A549 (cell line): ENCODE data around the gene PRDM11. TPM values are rescaled to one million over a fixed set of nuclear protein-coding genes. Genes with fewer than 3 reads are reported as not detected.

Experiments used
- ATAC-seq, 2 experiments: fragments of 200-7000 bp in 1 of 2; fragments of >200 bp in 1 of 2; cut with Nextera tagmentation in 1 of 2; cut with Tn5 transposase in 1 of 2; 3 replicates each; pipeline versions ENCODE4 v1.8.0 to v1.9.1; 2018 to 2020; ENCODE audit warnings: mild to moderate bottlenecking in 1 of 2, moderate library complexity in 1 of 2
- CTCF ChIA-PET: fragments of 300-600 bp; sonication (Branson Sonifier 250); formaldehyde crosslinking; extraction: SDS; loops from one replicate; lab custom pipeline; 2021; ENCODE audit warnings: antibody characterized with exemption, inconsistent platforms; lab: Yijun Ruan, JAX
- POLR2A ChIA-PET: fragments of 350-600 bp; formaldehyde crosslinking; extraction: SDS; loops from one replicate; lab custom pipeline; 2021; ENCODE audit warnings: antibody characterized with exemption, inconsistent platforms; lab: Yijun Ruan, JAX
- DNase-seq, 2 experiments: peaks; one replicate each; pipeline versions ENCODE4 v3.0.0 to v3.0.0-alpha.2; 2011 to 2016; ENCODE audit warnings: low read depth in 1 of 2, low spot score in 1 of 2
- FAIRE-seq: peaks from 2 replicates; lab custom pipeline; 2011; peaks lifted over from hg19 to GRCh38; lab: Jason Lieb, UNC
- H3K27ac ChIP-seq, 2 experiments: fragments of >200 bp; sonication (Bioruptor Twin); formaldehyde crosslinking; 3 replicates each; pipeline ENCODE4 v1.5.1; 2016 to 2017
- H3K4me1 ChIP-seq: fragments of >200 bp; sonication (Bioruptor Twin); formaldehyde crosslinking; 3 replicates; pipeline ENCODE4 v1.6.1; 2016
- H3K4me2 ChIP-seq: fragments of >200 bp; sonication (Bioruptor Twin); formaldehyde crosslinking; 3 replicates; pipeline ENCODE4 v1.6.1; 2016
- H3K4me3 ChIP-seq: fragments of >200 bp; sonication (Bioruptor Twin); formaldehyde crosslinking; 3 replicates; pipeline ENCODE4 v1.5.1; 2016
- H3K9me3 ChIP-seq: fragments of >200 bp; sonication (Bioruptor Twin); formaldehyde crosslinking; 3 replicates; pipeline ENCODE4 v1.6.1; 2016
- CBX8 ChIP-seq: fragments of 200-600 bp; sonication (generic); IDR thresholded peaks from 2 replicates; pipeline ENCODE4 v1.6.1; 2016
- CEBPB ChIP-seq, 2 experiments: fragments of >200 bp in 1 of 2; sonication (Bioruptor Twin) in 1 of 2; formaldehyde crosslinking in 1 of 2; IDR thresholded peaks; 2 replicates each; pipeline ENCODE4 v1.6.1; 2012 to 2016
- CHD2 ChIP-seq: fragments of 150-350 bp; IDR thresholded peaks from 2 replicates; pipeline ENCODE4 v1.6.1; 2014; ENCODE audit warnings: low read length; ENCODE audit not compliant: partially characterized antibody
- CHD4 ChIP-seq: fragments of 200-600 bp; sonication (generic); IDR thresholded peaks from 2 replicates; pipeline ENCODE4 v1.6.1; 2016; ENCODE audit warnings: antibody characterized with exemption, mild to moderate bottlenecking, borderline replicate concordance
- FOSL2 ChIP-seq, 2 experiments: fragments of 450-650 bp in 1 of 2; fragments of >200 bp in 1 of 2; sonication (Bioruptor Twin) in 1 of 2; formaldehyde crosslinking; IDR thresholded peaks; 2 replicates each; pipeline versions ENCODE4 v1.5.0 to v1.6.1; 2016 to 2020; ENCODE audit warnings: mild to moderate bottlenecking in 1 of 2, moderate library complexity in 1 of 2
- HMGXB4 ChIP-seq: fragments of 250-450 bp; sonication (Bioruptor Pico); IDR thresholded peaks from 2 replicates; pipeline ENCODE4 v1.5.0; 2021; ENCODE audit warnings: mild to moderate bottlenecking, moderate library complexity, borderline replicate concordance
- JUNB ChIP-seq: fragments of >200 bp; sonication (Bioruptor Twin); formaldehyde crosslinking; IDR thresholded peaks from 2 replicates; pipeline ENCODE4 v1.6.1; 2016
- MAFK ChIP-seq: fragments of 450-650 bp; IDR thresholded peaks from 2 replicates; pipeline ENCODE4 v1.6.1; 2014; ENCODE audit not compliant: partially characterized antibody
- NR3C1 ChIP-seq: fragments of >200 bp; sonication (Bioruptor Twin); formaldehyde crosslinking; IDR thresholded peaks from 3 replicates; pipeline ENCODE4 v1.6.1; 2017
- PHF8 ChIP-seq: fragments of 200-600 bp; sonication (generic); IDR thresholded peaks from 2 replicates; pipeline ENCODE4 v1.6.1; 2016; ENCODE audit warnings: low read depth, mild to moderate bottlenecking, antibody characterized with exemption, moderate library complexity, borderline replicate concordance
- POLR2AphosphoS2 ChIP-seq: conservative IDR thresholded peaks from 2 replicates; pipeline ENCODE4 v1.6.1; 2012; ENCODE audit warnings: low read length, improper control_type of control experiment, inconsistent platforms
- RAD21 ChIP-seq, 2 experiments: fragments of >200 bp in 1 of 2; sonication (Bioruptor Twin) in 1 of 2; formaldehyde crosslinking in 1 of 2; IDR thresholded peaks in 1 of 2; conservative IDR thresholded peaks in 1 of 2; 2 replicates in 1 of 2; 3 replicates in 1 of 2; pipeline ENCODE4 v1.6.1; 2012 to 2018; ENCODE audit warnings: inconsistent platforms in 1 of 2
- RNF2 ChIP-seq: fragments of 200-600 bp; sonication (generic); IDR thresholded peaks from 2 replicates; pipeline ENCODE4 v1.6.1; 2016; ENCODE audit warnings: low read depth, mild to moderate bottlenecking, antibody characterized with exemption, moderate library complexity, borderline replicate concordance
- SREBF2 ChIP-seq: fragments of 450-650 bp; IDR thresholded peaks from 2 replicates; pipeline ENCODE4 v1.6.1; 2014; ENCODE audit warnings: mild to moderate bottlenecking, moderate library complexity
- ZFP36 ChIP-seq: fragments of 450-650 bp; IDR thresholded peaks from 2 replicates; pipeline ENCODE4 v1.6.1; 2014; ENCODE audit warnings: borderline replicate concordance; ENCODE audit not compliant: partially characterized antibody
- WGBS: methylation state at CpG from one replicate; pipeline ENCODE4 v1.1.6; 2017; ENCODE audit errors: missing lambda C conversion rate; 5-methylcytosine and 5-hydroxymethylcytosine counted together
- polyA plus RNA-seq, 4 experiments: library from polyadenylated mRNA; depleted of rRNA in 3 of 4; stranded (reverse); fragments of >200 nt; fragmentation: RNase III in 1 of 4; extraction: RNeasy Plus Mini Kit Qiagen cat#74134 plus additional on column Dnase treatment in 1 of 4; gene quantifications; 2 replicates in 3 of 4; 3 replicates in 1 of 4; pipeline ENCODE4 v1.2.3, GENCODE V29; 2011 to 2017
- TF ChIP-seq, protein P1 (sequence below): fragments of >200 bp; sonication (Bioruptor Twin); formaldehyde crosslinking; IDR thresholded peaks from 2 replicates; pipeline ENCODE4 v1.6.1; 2016
- TF ChIP-seq, protein P2 (sequence below): fragments of >200 bp; sonication (Bioruptor Twin); formaldehyde crosslinking; IDR thresholded peaks from 3 replicates; pipeline ENCODE4 v1.6.1; 2016

The PRDM11 gene
- polyA plus RNA-seq, 2 of the 4 experiments (the other 2 are of a cell fraction): 4.3 to 5.3 TPM

DNA sequence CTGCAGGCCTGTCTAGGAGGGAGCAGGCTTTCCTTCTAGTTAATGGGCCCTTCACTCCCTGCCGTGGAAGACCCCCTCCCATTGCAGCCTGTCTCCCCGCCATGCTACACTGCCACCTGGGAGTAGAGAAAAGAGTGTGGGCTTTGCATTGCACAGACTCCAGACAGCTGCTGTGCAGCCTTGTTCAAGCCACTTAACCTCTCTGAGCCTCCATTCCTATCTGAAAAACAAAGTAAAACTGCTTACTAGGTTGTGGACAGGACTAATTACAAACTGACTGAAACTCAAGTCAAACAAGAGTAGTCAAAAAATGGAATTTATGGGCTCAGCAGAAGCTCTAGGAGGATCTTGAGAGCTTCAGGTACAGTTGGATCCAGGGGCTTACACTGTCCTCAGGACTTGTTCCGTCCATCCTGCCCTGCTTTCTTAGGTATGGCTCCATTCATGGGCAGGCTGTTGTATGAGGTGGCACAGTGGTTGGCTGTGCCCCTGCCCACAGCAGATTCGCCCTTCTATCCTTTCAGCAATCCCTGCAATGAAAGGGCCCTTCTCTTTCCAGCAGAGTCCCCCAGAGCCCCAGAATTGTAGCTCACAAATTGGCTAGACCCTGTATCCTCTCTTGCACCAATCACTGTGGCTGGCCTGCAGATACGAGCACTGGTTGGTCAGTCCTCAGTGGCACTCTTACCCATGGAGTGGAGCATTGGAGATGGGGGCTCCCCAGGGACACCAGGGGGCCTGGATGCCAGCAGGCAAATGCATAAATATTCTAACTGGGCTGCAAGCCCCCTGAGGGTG is 19.6 kb downstream of the PRDM11 start:
- Histone ChIP-seq H3K4me2 (no peak overlapping the region), H3K4me3 (no peak overlapping the region), H3K27ac (no peak overlapping the region), H3K9me3 (no peaks in the 10 kb centered on the region)
- WGBS: 72% methylated on average over 5 of the region's 5 CpGs
- DNase-seq (no peak), ATAC-seq (no peak)
- CTCF ChIA-PET: interaction anchor here (0.8 to 0.9 kb wide), 2 partner anchors 68 to 159 kb away, joined by 3 read pairs; no protein-coding TSS in a partner anchor
- TF ChIP-seq SREBF2 (no peak), ZFP36 (peak; percentile 26)
- TF ChIP-seq, all 56 proteins: peak for 1
- FAIRE-seq: no peak
- POLR2A ChIA-PET: interaction anchor here (1.2 kb wide), 1 partner anchor 19 kb away, joined by 3 read pairs; no protein-coding TSS in a partner anchor
- no peaks in the 10 kb centered on the region for H3K4me1 ChIP-seq

GRCh38 chr11:45166604-45166897 is 20.1 kb downstream of the PRDM11 start:
- no peak for ATAC-seq
- WGBS: 50% methylated on average over 4 of the region's 4 CpGs
- Histone ChIP-seq H3K4me3 (no peak overlapping the region), H3K9me3 (no peaks in the 10 kb centered on the region), H3K27ac (no peak overlapping the region), H3K4me2 (no peak overlapping the region), H3K4me1 (no peaks in the 10 kb centered on the region)
- DNase-seq: no peak
- TF ChIP-seq POLR2AphosphoS2: no peak
- TF ChIP-seq FOSL2 (IDR thresholded peaks at IDR 0.05): no peak
- TF ChIP-seq FOSL2 (CRISPR knock-in tag; IDR thresholded peaks at IDR 0.05): no peak
- no peak for TF ChIP-seq PHF8
- no peak for TF ChIP-seq CHD4
- no peak for TF ChIP-seq CBX8
- TF ChIP-seq CHD2: no peak
- no peak for TF ChIP-seq MAFK
- TF ChIP-seq, protein P1, sequence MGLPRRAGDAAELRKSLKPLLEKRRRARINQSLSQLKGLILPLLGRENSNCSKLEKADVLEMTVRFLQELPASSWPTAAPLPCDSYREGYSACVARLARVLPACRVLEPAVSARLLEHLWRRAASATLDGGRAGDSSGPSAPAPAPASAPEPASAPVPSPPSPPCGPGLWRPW: no peak
- TF ChIP-seq JUNB: no peak
- ChIA-PET CTCF (interaction anchor here (0.9 kb wide), 1 partner anchor 159 kb away, joined by 3 read pairs; no protein-coding TSS in a partner anchor), POLR2A (interaction anchor here (1.2 kb wide), 1 partner anchor 20 kb away, joined by 3 read pairs; no protein-coding TSS in a partner anchor)
- no peak for FAIRE-seq

GRCh38 chr11:45167283-45167682 is 20.8 kb downstream of the PRDM11 start:
- FAIRE-seq: no peak
- Histone ChIP-seq H3K4me1 (no peaks in the 10 kb centered on the region), H3K27ac (no peak overlapping the region), H3K4me3 (no peak overlapping the region), H3K4me2 (no peak overlapping the region), H3K9me3 (no peaks in the 10 kb centered on the region)
- no peak for DNase-seq
- POLR2A ChIA-PET: interaction anchor here (0.6 to 1.2 kb wide), 2 partner anchors 16 to 20 kb away, joined by 3 read pairs; no protein-coding TSS in a partner anchor
- CTCF ChIA-PET: interaction anchor here (0.9 to 1.8 kb wide), 4 partner anchors 8 to 43 kb away, joined by 3 to 8 read pairs (median 4); no protein-coding TSS in a partner anchor
- TF ChIP-seq RNF2: no peak
- no peak for TF ChIP-seq NR3C1
- TF ChIP-seq, protein P2, sequence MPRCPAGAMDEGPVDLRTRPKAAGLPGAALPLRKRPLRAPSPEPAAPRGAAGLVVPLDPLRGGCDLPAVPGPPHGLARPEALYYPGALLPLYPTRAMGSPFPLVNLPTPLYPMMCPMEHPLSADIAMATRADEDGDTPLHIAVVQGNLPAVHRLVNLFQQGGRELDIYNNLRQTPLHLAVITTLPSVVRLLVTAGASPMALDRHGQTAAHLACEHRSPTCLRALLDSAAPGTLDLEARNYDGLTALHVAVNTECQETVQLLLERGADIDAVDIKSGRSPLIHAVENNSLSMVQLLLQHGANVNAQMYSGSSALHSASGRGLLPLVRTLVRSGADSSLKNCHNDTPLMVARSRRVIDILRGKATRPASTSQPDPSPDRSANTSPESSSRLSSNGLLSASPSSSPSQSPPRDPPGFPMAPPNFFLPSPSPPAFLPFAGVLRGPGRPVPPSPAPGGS: no peak
- TF ChIP-seq CEBPB (IDR thresholded peaks at IDR 0.05): no peak
- no peak for TF ChIP-seq RAD21 (conservative IDR thresholded peaks at IDR 0.05 in 1 of 2, IDR thresholded peaks at IDR 0.05 in 1 of 2)
- no peak for TF ChIP-seq HMGXB4 (CRISPR knock-in tag)
- TF ChIP-seq, all 56 proteins: peak for 0
- ATAC-seq: no peak
- 60% methylated on average over 2 of the region's 2 CpGs for WGBS
